Measurements from ENCODE around the gene SPIN2A. TPM values are rescaled to one million over a fixed set of nuclear protein-coding genes. Genes with fewer than 3 reads are reported as not detected.
"Not testable (repeated sequence)": the region's sequence is repeated elsewhere in the genome, so short reads cannot be mapped to it uniquely, and the experiment has no call there.

Gene SPIN2A
- total RNA-seq, 6 experiments from 2014 or later: 0.33 to 1.0 (median 0.79) TPM

DNA sequence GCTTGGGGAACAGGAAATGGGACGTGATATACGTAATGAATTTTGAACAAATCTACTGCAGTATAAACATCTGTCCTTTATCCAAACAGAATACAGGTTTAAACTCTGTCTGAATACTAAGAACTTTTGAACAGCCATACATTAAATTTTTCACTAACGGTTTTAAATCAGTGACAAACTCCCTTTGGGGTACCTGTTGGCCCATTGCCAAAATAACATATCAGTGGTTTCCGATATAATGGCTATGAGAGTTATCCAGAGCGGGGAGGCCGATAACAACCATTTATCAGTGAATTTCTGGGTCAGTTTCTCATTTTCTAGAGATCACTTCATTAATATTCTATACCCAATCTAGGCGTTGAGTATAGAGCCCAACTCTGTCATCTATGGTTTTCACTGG lies 5.2 kb downstream of the SPIN2A start:
- H3K27me3 Mint-ChIP-seq (ENCODE audit: insufficient read depth): no peaks in the 10 kb centered on the region
- TF ChIP-seq, protein P1, sequence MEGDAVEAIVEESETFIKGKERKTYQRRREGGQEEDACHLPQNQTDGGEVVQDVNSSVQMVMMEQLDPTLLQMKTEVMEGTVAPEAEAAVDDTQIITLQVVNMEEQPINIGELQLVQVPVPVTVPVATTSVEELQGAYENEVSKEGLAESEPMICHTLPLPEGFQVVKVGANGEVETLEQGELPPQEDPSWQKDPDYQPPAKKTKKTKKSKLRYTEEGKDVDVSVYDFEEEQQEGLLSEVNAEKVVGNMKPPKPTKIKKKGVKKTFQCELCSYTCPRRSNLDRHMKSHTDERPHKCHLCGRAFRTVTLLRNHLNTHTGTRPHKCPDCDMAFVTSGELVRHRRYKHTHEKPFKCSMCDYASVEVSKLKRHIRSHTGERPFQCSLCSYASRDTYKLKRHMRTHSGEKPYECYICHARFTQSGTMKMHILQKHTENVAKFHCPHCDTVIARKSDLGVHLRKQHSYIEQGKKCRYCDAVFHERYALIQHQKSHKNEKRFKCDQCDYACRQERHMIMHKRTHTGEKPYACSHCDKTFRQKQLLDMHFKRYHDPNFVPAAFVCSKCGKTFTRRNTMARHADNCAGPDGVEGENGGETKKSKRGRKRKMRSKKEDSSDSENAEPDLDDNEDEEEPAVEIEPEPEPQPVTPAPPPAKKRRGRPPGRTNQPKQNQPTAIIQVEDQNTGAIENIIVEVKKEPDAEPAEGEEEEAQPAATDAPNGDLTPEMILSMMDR (IDR thresholded peaks at IDR 0.05): no peak
- no peak overlapping the region for H3K27ac Mint-ChIP-seq
- H3K9me3 Mint-ChIP-seq: no peaks in the 10 kb centered on the region
- no peak overlapping the region for H3K4me3 Mint-ChIP-seq
- no peaks in the 10 kb centered on the region for H3K36me3 Mint-ChIP-seq (ENCODE audit: low read depth)
- no peak for DNase-seq
- peaks cover 6% of the 10 kb centered on the region; the same call in 1 of the 2 replicates for H3K4me1 Mint-ChIP-seq (ENCODE audit: low read depth)

DNA sequence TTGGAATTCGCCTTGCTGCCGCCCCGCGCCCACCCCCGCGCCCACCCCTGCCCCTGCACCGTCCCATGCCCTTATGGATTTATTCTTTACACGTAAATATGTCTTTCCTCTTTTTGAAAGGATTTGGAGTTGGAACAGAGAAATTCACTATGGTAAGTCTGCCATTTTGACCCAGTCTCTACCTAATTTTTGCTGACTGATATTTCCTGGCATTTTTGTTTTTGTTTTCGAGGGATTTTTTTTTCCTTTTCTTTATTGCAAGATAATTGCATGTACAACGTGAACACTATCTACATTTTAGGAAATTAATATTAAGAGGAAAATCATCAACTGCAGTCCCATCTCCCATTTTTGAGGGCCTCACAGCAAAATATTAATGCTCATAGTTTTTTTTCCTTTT lies 15.4 kb downstream of the SPIN2A start:
- peak overlapping the region; percentile 90 for H3K27ac Mint-ChIP-seq
- no peaks in the 10 kb centered on the region for H3K27me3 Mint-ChIP-seq (ENCODE audit: insufficient read depth)
- peaks cover 8% of the 10 kb centered on the region for H3K4me1 Mint-ChIP-seq (ENCODE audit: low read depth)
- TF ChIP-seq, protein P1 (IDR thresholded peaks at IDR 0.05): no peak
- peaks cover 10% of the 10 kb centered on the region for H3K36me3 Mint-ChIP-seq (ENCODE audit: low read depth)
- DNase-seq: no peak
- H3K9me3 Mint-ChIP-seq: no peaks in the 10 kb centered on the region
- peak overlapping the region; percentile 96 for H3K4me3 Mint-ChIP-seq

DNA sequence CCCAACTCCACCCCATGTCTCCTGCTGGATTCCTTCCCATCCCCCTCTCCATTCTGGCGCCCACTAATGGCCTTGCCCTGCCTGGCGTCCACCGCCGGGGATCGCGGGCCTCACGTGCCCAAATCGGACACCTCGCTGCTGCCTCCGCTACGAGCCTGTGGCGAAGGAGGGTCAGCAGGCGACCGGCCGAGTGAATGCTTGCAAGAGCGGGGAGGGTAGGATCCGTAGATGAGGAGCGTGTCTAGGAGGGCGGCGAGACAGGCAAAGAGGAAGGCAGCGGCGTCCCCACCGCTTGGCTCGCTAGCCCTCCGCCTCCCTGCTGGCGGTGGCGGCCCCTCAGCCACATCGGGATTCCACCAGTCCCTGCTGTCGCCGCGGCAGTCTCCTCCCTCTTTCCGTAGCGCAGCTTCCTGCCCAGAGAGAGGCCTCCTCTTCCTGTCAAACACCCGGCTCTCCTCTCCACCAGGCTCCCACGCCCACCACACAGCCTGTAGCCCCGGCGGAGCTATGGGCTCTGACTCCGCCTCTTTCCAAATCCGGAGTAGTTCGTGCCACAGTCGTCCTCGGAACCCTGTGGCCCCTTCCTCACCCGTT lies 15.9 kb downstream of the SPIN2A start, which contains the start of gene SPIN2B:
Gene SPIN2B (minus strand): TSS at position 387 of the 594 bp plus-strand sequence.
- Mint-ChIP-seq H3K4me3 (peak within 1 kb of the TSS; percentile 96), H3K27ac (peak within 1 kb of the TSS; percentile 90), H3K4me1 (ENCODE audit: low read depth) (peaks cover 8% of the 10 kb centered on the region), H3K27me3 (ENCODE audit: insufficient read depth) (no peaks in the 10 kb centered on the region), H3K36me3 (ENCODE audit: low read depth) (peaks cover 14% of the 10 kb centered on the region), H3K9me3 (no peaks in the 10 kb centered on the region)
- peak; percentile 69 for DNase-seq
- TF ChIP-seq, protein P1 (IDR thresholded peaks at IDR 0.05): no peak

DNA sequence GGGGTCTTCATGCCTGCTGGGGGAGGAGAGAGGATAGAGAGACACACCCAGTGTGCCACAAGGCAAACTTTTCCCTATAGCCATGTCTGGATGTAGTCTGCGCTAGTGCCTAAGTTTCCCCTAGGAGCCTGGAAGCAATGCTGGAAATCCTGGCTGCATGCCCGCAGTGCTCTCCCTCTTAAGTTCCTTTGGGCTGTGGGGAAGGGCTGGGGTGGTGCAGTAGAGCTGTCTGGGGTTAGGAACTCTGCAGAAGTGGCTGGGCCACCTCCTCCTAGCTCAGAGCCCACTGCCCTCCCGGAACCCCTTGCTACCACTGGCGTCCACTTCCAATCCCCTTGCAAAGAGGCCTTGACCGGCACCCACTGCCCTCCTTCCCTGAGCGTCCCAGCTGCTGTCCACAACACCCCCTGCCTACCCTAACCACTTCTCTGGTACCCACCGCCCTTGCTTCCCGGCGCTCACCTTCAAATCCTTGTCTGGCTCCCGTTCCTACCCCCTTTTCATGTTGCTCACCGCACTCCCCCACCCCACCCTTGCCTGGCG lies 16.5 kb downstream of the SPIN2A start:
- Mint-ChIP-seq H3K36me3 (ENCODE audit: low read depth) (peaks cover 18% of the 10 kb centered on the region), H3K4me3 (peak overlapping the region; percentile 96), H3K27ac (peak overlapping the region; percentile 90)
- not testable (repeated sequence) for H3K9me3 Mint-ChIP-seq; H3K27me3 Mint-ChIP-seq (ENCODE audit: insufficient read depth); DNase-seq; H3K4me1 Mint-ChIP-seq (ENCODE audit: low read depth)

DNA sequence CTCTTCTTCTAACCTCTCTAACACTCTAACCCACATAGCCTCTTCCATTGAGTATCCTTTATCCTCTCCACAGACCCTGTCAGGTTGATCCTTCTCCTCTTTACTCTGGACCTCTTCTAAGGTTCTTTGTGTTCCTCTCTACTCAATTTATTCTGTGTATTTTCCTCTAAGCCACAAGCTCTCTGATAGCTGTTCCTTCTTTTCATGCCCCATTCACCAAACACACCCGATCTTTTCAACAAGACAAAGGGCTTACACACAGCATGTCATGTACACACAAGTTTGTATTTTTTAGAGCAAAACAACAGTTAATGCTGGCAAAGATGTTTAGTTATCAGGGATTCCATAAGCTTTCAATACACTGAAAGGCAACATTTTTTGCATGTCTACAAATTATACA lies 17.8 kb downstream of the SPIN2A start:
- Mint-ChIP-seq H3K4me1 (ENCODE audit: low read depth) (peaks cover 8% of the 10 kb centered on the region), H3K4me3 (no peak overlapping the region), H3K27ac (peak overlapping the region; percentile 58), H3K27me3 (ENCODE audit: insufficient read depth) (no peaks in the 10 kb centered on the region), H3K9me3 (no peaks in the 10 kb centered on the region), H3K36me3 (ENCODE audit: low read depth) (peaks cover 18% of the 10 kb centered on the region)
- TF ChIP-seq, protein P1 (IDR thresholded peaks at IDR 0.05): no peak
- no peak for DNase-seq

DNA sequence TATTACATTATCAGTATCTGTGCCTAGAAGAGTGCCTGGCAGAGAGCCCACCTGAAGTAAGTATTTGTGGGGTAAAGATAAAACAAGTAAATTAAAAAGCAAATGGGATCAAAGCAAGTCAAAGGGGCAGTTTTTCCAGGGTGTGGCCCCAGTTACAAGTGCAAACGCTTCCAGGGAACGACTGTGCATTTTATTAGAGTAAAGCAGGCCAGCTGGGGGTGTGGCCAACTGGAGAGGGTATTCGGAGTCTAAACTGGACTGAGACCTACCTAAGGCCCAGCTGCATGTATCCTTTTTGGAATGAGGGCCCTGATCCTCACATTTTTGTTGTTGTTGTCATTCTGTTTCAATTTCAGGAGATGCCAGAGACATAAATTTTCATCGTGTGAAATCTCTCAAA lies 19.6 kb downstream of the SPIN2A start:
- not testable (repeated sequence) for H3K9me3 Mint-ChIP-seq; H3K4me1 Mint-ChIP-seq (ENCODE audit: low read depth); H3K4me3 Mint-ChIP-seq; H3K27me3 Mint-ChIP-seq (ENCODE audit: insufficient read depth); DNase-seq
- Mint-ChIP-seq H3K36me3 (ENCODE audit: low read depth) (peaks cover 18% of the 10 kb centered on the region), H3K27ac (peak overlapping the region; percentile 73)
